GM19238 (cell line): ENCODE results near the gene MRPS23.
"Not testable (repeated sequence)": the region's sequence is repeated elsewhere in the genome, so short reads cannot be mapped to it uniquely, and the experiment has no call there.

ENCODE experiments used
- DNase-seq: peaks from one replicate; pipeline ENCODE4 v3.0.0; 2011; ENCODE audit warnings: low spot score; ENCODE audit not compliant: insufficient read length

Gene MRPS23

DNA sequence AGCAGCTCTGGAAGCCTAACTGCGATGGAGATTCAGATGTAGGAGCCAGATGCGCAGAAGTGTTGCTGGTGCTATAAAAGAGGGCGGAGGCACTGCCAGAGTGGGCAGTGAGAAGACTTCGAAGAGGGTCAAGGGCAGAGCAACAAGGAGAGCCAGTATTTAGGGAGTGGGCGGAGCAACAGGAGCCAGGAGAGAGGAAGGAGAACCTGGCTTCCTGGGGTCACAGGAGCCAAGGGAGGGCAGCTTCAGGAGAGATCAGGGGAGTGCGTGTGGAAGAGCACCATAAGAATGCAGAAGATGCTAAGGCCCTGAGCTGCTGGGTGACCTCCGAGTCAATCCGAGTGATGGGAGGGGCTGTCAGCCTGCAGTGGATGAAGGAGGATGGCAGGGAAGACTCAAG is 14.4 kb upstream of the MRPS23 start:
- DNase-seq = no peak

DNA sequence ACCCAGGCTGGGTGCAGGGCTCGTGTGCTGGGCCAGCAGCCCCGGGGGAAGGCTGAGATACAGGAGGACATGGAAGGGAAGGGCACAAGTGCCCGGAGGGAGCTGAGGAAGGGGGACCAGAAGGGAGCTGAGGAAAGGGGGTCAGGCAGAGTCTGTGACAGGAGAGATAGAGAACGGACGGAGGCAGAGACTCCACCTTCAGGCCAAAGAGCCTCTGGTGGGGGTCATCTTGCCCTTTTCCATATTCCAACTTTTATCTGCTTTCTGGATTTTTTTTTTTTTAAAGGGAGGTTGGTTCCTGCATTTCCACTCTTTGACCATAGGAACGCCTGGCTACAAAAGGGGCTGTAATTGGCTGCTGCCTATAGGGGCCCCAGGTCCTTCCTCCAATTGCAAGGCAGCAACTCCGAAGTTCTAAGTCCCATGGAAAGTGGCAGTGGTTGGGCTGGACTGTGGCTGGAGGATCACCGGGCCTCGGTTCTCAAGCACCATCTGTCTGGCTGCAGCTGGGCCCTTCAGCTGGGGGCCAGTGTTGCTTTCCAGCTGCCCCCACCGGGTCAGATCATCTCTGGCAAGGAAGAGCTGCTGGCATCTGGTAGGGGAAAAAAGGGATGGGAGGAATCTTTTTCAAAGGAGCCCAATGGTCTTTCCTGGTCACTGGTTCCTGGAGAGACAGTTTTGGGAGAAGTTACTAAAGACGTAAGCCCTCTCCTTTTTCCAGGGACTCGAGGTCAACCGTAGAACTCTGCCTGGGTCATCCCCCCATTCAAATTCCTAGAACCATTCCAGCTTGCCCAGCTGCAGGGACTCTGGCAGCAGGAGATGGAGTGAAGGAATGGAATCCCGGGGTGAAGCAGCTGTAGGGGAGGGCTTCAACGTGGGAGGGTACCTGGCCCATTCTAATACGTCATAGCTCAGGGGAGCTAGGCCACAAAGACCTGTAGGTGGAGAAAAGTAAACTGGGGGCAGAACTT is 13.1 kb upstream of the MRPS23 start:
- DNase-seq = no peak

DNA sequence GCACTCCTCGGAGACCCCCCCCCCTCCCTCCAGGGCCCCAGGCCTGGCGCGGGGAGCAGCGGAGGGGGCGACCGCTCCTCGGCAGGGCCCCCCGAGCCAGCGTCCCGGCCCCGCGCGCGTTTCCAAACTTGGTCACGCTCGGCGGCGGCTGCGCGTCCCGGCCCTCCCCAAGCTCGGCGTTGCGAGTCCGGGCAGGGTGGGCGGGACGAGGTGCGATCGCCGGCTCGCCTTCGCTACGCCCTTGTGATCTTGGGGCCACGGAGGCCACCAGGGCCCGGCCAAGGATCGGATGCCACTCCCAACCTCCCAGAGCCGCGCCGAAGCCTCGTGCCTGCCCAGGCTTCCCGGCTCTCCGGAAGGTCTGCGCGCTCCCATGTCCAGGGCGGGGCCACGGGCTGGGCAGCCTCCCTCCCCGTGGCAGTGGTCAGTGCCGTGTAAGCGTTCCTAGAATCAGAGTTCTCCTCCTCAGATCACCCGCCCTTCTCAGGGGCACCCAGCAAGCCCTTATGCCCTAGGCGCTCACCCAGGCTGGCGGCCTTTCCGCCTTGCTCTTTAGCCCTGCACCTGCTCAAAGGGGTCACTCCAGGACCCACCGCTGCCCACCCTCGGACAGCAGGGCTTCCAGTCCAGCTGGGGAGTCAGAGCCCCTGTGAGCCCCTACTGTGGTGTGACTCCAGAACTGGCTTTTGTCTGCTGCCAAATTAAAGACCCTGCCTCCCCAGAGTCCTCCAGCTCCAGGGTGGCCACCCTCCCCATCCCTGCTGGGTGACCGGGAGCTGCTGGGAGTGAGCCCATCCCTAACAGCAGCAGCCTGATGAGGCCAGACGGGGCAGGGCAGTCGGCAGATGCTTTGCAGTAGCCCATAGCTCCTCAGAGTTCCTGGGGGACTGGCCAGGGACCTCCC is 12.2 kb upstream of the MRPS23 start:
- DNase-seq = no peak

- DNase-seq = no peak
Observed at GRCh38 chr17:57861000-57861789, 11.4 kb upstream of the MRPS23 start.

DNA sequence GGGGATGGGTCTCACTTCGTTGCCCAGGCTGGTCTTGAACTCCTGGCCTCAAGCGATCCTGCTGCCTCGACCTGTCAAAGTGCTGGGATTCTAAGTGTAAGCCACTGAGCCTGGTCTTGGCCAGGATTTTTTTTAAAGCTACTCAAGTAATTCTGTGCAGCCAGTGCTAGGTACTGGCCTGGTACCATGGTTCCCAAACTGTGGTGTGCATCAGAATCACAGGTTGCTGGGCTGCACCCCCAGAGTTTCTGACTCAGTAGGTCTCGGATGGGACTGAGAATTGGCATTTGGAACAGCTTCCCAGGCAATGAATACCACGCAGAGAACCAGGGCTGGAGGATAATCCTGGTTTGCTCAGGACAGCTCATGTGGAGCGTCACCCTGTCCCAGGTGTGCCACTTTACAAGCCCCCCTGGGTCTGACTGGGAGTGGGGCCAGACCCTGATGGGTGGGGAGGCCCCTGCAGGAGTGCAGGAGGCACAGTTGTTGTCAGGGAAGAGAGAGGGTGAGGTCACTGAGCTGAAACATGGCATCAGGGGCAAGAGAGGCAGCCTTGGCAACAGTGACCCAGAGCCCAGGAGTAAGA is 10.7 kb upstream of the MRPS23 start:
- no peak for DNase-seq

- no peak for DNase-seq
Observed at GRCh38 chr17:57859601-57860413, 10.0 kb upstream of the MRPS23 start.

DNA sequence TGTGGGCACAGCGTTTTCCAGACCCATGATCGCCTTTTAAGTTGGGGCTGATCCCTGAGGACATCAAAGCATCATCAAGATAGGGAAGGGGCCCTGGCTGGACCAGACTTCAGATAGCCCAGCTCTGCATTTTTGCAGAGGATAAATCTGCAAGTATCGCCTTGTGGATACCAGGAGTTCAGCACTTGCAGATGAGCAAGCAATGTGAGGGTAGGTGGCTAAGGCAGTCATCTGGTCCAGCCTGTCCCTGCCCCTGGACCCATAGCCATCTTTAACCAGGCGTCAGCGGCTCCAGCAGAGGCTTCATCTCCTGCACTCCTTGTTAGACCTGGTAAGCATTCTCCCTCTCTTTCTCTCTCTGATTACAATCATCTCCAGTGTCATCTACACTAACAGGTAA is 9.0 kb upstream of the MRPS23 start:
- DNase-seq = no peak

GRCh38 chr17:57856792-57857620 is 7.2 kb upstream of the MRPS23 start:
- DNase-seq = no peak

- no peak for DNase-seq
Observed at GRCh38 chr17:57855391-57856035, 5.7 kb upstream of the MRPS23 start.

- DNase-seq = no peak
Observed at GRCh38 chr17:57853695-57854094, 3.9 kb upstream of the MRPS23 start.

DNA sequence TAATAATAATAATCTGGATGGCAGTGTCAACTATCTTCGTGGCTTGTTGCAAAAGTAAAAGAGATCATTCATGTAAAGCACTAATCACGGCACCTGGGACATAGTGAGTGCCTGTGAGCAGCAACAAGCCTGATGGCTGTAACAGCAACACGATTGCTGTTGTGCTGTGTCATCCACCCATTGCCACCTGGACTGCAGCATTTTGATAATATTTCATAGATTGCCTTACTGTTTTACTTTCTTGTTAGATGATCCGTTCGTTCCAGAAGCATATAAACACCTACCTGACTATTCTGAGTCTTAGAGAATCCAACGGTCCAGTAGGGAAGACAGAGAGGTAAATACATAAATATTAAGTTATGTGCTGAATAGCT is 3.1 kb upstream of the MRPS23 start:
- DNase-seq = no peak

GRCh38 chr17:57852092-57852954 is 2.5 kb upstream of the MRPS23 start:
- DNase-seq = no peak

- no peak for DNase-seq
Observed at GRCh38 chr17:57849163-57849873, 526 bp downstream of the MRPS23 start.

DNA sequence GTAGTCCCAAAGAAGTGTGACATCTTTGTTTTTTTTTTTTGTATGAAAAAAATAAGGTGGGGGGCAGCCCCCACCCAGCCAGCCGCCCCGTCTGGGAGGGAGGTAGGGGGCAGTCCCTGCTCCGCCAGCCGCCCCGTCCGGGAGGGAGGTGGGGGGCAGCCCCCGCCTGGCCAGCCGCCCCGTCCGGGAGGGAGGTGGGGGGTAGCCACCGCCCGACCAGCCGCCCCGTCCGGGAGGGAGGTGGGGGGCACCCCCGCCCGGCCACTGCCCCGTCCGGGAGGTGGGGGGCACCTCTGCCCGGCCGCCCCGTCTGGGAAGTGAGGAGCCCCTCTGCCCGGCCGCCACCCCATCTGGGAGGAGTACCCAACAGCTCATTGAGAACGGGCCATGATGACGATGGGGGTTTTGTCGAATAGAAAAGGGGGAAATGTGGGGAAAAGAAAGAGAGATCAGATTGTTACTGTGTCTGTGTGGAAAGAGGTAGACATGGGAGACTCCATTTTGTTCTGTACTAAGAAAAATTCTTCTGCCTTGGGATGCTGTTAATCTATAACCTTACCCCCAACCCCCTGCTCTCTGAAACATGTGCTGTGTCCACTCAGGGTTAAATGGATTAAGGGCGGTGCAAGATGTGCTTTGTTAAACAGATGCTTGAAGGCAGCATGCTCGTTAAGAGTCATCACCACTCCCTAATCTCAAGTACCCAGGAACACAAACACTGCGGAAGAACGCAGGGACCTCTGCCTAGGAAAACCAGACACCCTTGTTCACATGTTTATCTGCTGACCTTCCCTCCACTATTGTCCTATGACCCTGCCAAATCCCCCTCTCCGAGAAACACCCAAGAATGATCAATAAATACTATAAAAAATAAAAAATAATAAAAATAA is 3.5 kb downstream of the MRPS23 start:
- DNase-seq = not testable (repeated sequence)

DNA sequence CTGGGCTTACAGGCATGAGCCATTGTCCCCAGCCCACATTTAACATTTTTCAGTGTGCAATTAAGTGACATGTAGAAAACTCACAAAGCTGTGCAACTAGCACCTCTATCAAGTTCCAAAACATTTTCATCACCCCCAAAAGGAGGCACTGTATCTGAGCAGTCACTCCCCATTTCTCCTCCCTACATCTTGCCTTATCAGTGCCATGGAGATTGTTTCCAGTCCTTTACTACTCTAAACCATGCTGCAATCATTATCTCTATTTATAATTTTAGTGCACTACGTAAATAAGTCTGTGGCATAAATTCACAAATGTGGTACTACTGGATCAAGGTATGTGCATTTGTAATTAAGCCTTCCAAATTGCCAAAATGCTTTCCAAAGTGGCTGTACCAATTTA is 7.6 kb downstream of the MRPS23 start:
- DNase-seq = no peak

DNA sequence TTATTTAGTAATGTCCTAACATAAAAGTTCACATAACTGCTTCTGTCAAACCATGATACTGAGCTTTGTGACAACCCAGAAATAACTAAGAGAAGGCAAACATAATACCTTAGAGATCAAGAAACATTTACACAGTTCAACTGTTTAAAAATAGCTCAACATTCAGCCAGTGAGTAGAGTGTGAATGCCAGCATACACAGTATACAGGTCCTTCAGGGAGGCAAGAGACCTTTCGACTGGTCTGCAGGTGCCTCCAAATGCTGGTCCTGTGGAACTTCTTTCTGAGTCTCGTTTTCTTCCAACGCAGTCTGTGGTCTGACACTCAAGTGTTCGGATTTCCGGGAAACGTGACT is 10.3 kb downstream of the MRPS23 start:
- no peak for DNase-seq
